ENCODE data around the gene RRM2.
"Not testable (repeated sequence)": the region's sequence is repeated elsewhere in the genome, so short reads cannot be mapped to it uniquely, and the experiment has no call there.

DNA sequence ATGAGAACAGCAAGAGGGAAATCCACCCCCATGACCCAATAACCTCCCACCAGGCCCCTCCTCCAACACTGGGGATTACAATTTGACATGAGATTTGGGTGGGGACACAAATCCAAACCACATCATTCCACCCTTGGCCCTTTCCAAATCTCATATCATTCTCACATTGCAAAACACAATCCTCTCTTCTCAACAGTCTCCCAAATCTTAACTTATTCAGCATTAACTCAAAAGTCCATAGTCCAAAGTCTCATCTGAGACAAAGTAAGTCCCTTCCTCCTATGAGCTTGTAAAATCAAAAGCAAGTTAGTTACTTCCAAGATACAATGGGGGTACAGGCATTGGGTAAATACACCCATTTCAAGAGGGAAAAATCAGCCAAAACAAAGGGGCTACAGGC lies 17.6 kb upstream of the RRM2 start:
- TF ChIP-seq, protein P1, sequence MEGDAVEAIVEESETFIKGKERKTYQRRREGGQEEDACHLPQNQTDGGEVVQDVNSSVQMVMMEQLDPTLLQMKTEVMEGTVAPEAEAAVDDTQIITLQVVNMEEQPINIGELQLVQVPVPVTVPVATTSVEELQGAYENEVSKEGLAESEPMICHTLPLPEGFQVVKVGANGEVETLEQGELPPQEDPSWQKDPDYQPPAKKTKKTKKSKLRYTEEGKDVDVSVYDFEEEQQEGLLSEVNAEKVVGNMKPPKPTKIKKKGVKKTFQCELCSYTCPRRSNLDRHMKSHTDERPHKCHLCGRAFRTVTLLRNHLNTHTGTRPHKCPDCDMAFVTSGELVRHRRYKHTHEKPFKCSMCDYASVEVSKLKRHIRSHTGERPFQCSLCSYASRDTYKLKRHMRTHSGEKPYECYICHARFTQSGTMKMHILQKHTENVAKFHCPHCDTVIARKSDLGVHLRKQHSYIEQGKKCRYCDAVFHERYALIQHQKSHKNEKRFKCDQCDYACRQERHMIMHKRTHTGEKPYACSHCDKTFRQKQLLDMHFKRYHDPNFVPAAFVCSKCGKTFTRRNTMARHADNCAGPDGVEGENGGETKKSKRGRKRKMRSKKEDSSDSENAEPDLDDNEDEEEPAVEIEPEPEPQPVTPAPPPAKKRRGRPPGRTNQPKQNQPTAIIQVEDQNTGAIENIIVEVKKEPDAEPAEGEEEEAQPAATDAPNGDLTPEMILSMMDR (IDR thresholded peaks at IDR 0.05; ENCODE audit: low read length), result not testable (repeated sequence)
- not testable (repeated sequence) for TF ChIP-seq EZH2phosphoT487 (IDR thresholded peaks at IDR 0.05; ENCODE audit: low read length)

Measured in MM.1S (cell line).